H1 (cell line): ENCODE data around the gene HIPK1. TPM values are rescaled to one million over a fixed set of nuclear protein-coding genes. Genes with fewer than 3 reads are reported as not detected.

Source experiments
- BACH1 ChIP-seq: IDR thresholded peaks from 2 replicates; pipeline ENCODE4 v1.6.1; 2012; ENCODE audit warnings: low read length, improper control_type of control experiment
- CBX8 ChIP-seq: fragments of 300-800, 300-1000 bp; sonication (generic); IDR thresholded peaks from 2 replicates; pipeline ENCODE4 v1.7.1; 2016; ENCODE audit warnings: low read depth, low read length, borderline replicate concordance
- EP300 ChIP-seq, 2 experiments: IDR thresholded peaks; 1 replicate in 1 of 2; 2 replicates in 1 of 2; pipeline ENCODE4 v1.6.1; 2011 to 2012; ENCODE audit warnings: low read depth in 2 of 2, low read length in 2 of 2, mild to moderate bottlenecking in 2 of 2, borderline replicate concordance in 1 of 2, inconsistent platforms in 1 of 2, moderate library complexity in 1 of 2
- HDAC6 ChIP-seq: IDR thresholded peaks from one replicate; pipeline ENCODE4 v1.7.1; 2012; ENCODE audit warnings: low read depth, mild to moderate bottlenecking, inconsistent platforms, low read length, moderate library complexity
- MAFK ChIP-seq: IDR thresholded peaks from 2 replicates; pipeline ENCODE4 v1.6.1; 2012; ENCODE audit warnings: low read depth, mild to moderate bottlenecking, improper control_type of control experiment, low read length
- PHF8 ChIP-seq: fragments of 200-600 bp; sonication (generic); conservative IDR thresholded peaks from 2 replicates; pipeline ENCODE4 v1.7.1; 2012; ENCODE audit warnings: low read depth, mild to moderate bottlenecking, inconsistent platforms, low read length, moderate library complexity
- RFX5 ChIP-seq: IDR thresholded peaks from 2 replicates; pipeline ENCODE4 v1.6.1; 2011; ENCODE audit warnings: low read depth, low read length, improper control_type of control experiment, borderline replicate concordance
- RXRA ChIP-seq: IDR thresholded peaks from 2 replicates; pipeline ENCODE4 v1.6.1; 2011; ENCODE audit warnings: low read depth, mild to moderate bottlenecking, low read length, moderate library complexity; ENCODE audit not compliant: insufficient read depth
- SIN3A ChIP-seq, 2 experiments: IDR thresholded peaks in 1 of 2; conservative IDR thresholded peaks in 1 of 2; 2 replicates each; pipeline ENCODE4 v1.6.1; 2011 to 2012; ENCODE audit warnings: low read length in 2 of 2, improper control_type of control experiment in 1 of 2, low read depth in 1 of 2, mild to moderate bottlenecking in 1 of 2
- SIRT6 ChIP-seq: IDR thresholded peaks from one replicate; pipeline ENCODE4 v1.7.1; 2012; ENCODE audit warnings: low read length, inconsistent platforms
- TAF1 ChIP-seq: IDR thresholded peaks from 2 replicates; pipeline ENCODE4 v1.6.1; 2011; ENCODE audit warnings: mild to moderate bottlenecking, low read depth, low read length
- TEAD4 ChIP-seq: IDR thresholded peaks from 2 replicates; pipeline ENCODE4 v1.6.1; 2012; ENCODE audit warnings: low read depth, low read length, inconsistent platforms, mixed read lengths
- ZNF274 ChIP-seq: IDR thresholded peaks from 2 replicates; pipeline ENCODE4 v1.7.0; 2012; ENCODE audit warnings: low read length, borderline replicate concordance; ENCODE audit errors: extremely low read depth
- polyA plus RNA-seq, 7 experiments: library from polyadenylated mRNA; depleted of rRNA in 3 of 7; stranded (reverse) in 5 of 7; unstranded in 2 of 7; fragments of >200 nt in 5 of 7; fragments of 200-250 nt in 2 of 7; gene quantifications; 1 replicate in 5 of 7; 2 replicates in 1 of 7; 4 replicates in 1 of 7; pipeline versions ENCODE4 v1.2.1 to v1.2.3, GENCODE V29; 2011 to 2013; ENCODE audit warnings: missing spikeins in 2 of 7, mixed read lengths in 2 of 7
- total RNA-seq: library from RNA; stranded (reverse); fragmentation: NEBNext Ultra II Directional; extraction: Animal tissue kit (Norgen Biotek cat#: 25700); gene quantifications from 2 replicates; pipeline ENCODE4 v1.2.1, GENCODE V29; 2021

HIPK1 gene
- total and polyA plus RNA-seq, 2 of the 8 experiments (the other 6 are each of a cell fraction or from before 2014, with no cell fraction given): 46.2 to 64.3 TPM

GRCh38 chr1:114024049-114024448 is 94.9 kb downstream of the HIPK1 start (continued):
- TF ChIP-seq TEAD4 (no peak), CBX8 (no peak), RXRA (no peak), ZNF274 (no peak), BACH1 (no peak), SIN3A (conservative IDR thresholded peaks at IDR 0.05 in 1 of 2, IDR thresholded peaks at IDR 0.05 in 1 of 2; ENCODE audit: low read depth in 1 of 2, low read length in 2 of 2) (no peak), SIRT6 (no peak), HDAC6 (no peak), EP300 (IDR thresholded peaks at IDR 0.05; ENCODE audit: borderline replicate concordance in 1 of 2, low read depth in 2 of 2, low read length in 2 of 2) (no peak), PHF8 (no peak), RFX5 (no peak), MAFK (no peak), TAF1 (no peak)
